Right lobe of liver (tissue), 6 donors: ENCODE data around the gene CDH13. TPM values are rescaled to one million over a fixed set of nuclear protein-coding genes. Genes with fewer than 3 reads are reported as not detected.
A peak's percentile ranks its signal among the peaks of the same experiment; 100 is the strongest.

Experiments
- ATAC-seq, 4 donors: fragments of 200-7000 bp; cut with Tn5 transposase; one replicate each; pipeline ENCODE4 v1.9.1; 2020; ENCODE audit warnings: mild to moderate bottlenecking in 4 of 4, moderate library complexity in 4 of 4
- DNase-seq, 3 donors: peaks; one replicate each; pipeline ENCODE4 v3.0.0-alpha.2; 2020
- H3K27ac ChIP-seq, 3 donors: fragments of 200-600 bp; one replicate each; pipeline ENCODE4 v1.8.0; 2022
- H3K27me3 ChIP-seq, 2 donors: fragments of 200-600 bp; one replicate each; pipeline ENCODE4 v1.8.0; 2022
- H3K36me3 ChIP-seq, 4 donors: fragments of 200-600 bp; sonication (generic) in 1 of 4; one replicate each; pipeline versions ENCODE4 v1.5.1 to v1.8.0; 2017 to 2022; ENCODE audit warnings: control low read depth in 1 of 4
- H3K4me1 ChIP-seq, 4 donors: fragments of 200-600 bp; sonication (generic) in 1 of 4; one replicate each; pipeline versions ENCODE4 v1.5.1 to v1.8.0; 2017 to 2022; ENCODE audit warnings: control low read depth in 1 of 4
- H3K4me3 ChIP-seq, 3 donors: fragments of 200-600 bp; one replicate each; pipeline ENCODE4 v1.8.0; 2022
- H3K9me3 ChIP-seq, 4 donors: fragments of 200-600 bp; sonication (generic) in 1 of 4; one replicate each; pipeline versions ENCODE4 v1.5.1 to v1.8.0; 2017 to 2022; ENCODE audit warnings: control low read depth in 1 of 4
- POLR2A ChIP-seq: fragments of 450-650 bp; IDR thresholded peaks from one replicate; pipeline ENCODE4 v1.6.1; 2017; ENCODE audit warnings: antibody characterized with exemption, mild to moderate bottlenecking
- WGBS: methylation state at CpG from one replicate; pipeline ENCODE4 v1.1.6; 2018; ENCODE audit warnings: low coverage, low lambda C conversion rate; ENCODE audit not compliant: insufficient coverage; ENCODE audit errors: missing lambda C conversion rate; 5-methylcytosine and 5-hydroxymethylcytosine counted together
- intact Hi-C, 2 donors: fragments of 100-400 bp; cut with DNase I; formaldehyde crosslinking; loops; one replicate each; pipeline versions ENCODE4 v1.11.2 to v1.14.1; 2022
- total RNA-seq, 6 experiments: library from RNA; depleted of rRNA in 2 of 6; stranded (reverse); fragments of >200 nt in 2 of 6; fragmentation: NEBNext Ultra II Directional in 3 of 6; extraction: Animal tissue kit (Norgen Biotek cat#: 25700) in 3 of 6; gene quantifications; one replicate each; pipeline versions ENCODE4 v1.1.0 to v1.2.4, GENCODE V29; 2016 to 2023
- TF ChIP-seq, protein P1 (sequence below), 4 donors: fragments of 200-600 bp in 3 of 4; fragments of 450-650 bp in 1 of 4; IDR thresholded peaks; one replicate each; pipeline versions ENCODE4 v1.5.1 to v1.8.0; 2016 to 2022; ENCODE audit warnings: antibody characterized with exemption in 4 of 4, mild to moderate bottlenecking in 2 of 4
- donor health status: DM: no; HTN: yes; CAD: no.
- donor health status: DM: no; HTN: no; CAD: no.
- donor health status: DM: no; HTN: no; CAD: no.
- donor health status: DM: no; HTN: yes; CAD: no.
- donor health status: DM: no; HTN: yes; CAD: no.

Gene CDH13
- total RNA-seq, 6 experiments from 2014 or later, result 0.13 to 4.6 (median 0.49) TPM

DNA sequence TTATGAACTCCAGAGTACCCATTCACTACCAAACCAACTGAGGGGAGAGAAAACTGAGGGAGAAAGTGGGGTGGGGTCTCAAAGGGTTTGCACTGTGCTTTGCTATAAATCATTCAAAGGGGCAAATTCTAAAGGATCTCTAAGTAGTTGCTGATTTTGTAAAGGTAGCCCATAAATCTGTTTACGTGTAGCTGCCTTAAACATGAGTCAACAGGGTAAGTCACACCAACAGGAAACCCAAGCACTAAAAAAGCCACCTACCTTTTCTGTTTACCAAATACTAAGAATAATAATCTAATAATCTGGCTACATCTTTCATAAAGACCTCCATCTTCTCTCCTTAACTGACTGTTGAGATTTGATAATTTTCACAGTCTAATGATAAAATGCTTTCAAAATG, 1172.6 kb downstream of the CDH13 start:
- peaks cover 0 to 11% (median 0%) of the 10 kb centered on the region in 4 donors for H3K4me1 ChIP-seq
- H3K27ac ChIP-seq, result no peak overlapping the region
- TF ChIP-seq, protein P1, sequence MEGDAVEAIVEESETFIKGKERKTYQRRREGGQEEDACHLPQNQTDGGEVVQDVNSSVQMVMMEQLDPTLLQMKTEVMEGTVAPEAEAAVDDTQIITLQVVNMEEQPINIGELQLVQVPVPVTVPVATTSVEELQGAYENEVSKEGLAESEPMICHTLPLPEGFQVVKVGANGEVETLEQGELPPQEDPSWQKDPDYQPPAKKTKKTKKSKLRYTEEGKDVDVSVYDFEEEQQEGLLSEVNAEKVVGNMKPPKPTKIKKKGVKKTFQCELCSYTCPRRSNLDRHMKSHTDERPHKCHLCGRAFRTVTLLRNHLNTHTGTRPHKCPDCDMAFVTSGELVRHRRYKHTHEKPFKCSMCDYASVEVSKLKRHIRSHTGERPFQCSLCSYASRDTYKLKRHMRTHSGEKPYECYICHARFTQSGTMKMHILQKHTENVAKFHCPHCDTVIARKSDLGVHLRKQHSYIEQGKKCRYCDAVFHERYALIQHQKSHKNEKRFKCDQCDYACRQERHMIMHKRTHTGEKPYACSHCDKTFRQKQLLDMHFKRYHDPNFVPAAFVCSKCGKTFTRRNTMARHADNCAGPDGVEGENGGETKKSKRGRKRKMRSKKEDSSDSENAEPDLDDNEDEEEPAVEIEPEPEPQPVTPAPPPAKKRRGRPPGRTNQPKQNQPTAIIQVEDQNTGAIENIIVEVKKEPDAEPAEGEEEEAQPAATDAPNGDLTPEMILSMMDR (IDR thresholded peaks at IDR 0.05), result no peak
- TF ChIP-seq POLR2A, result no peak
- H3K4me3 ChIP-seq, result no peak overlapping the region
- no peak for ATAC-seq
- intact Hi-C loops, result no loop called here
- 18% methylated on average over 1 of the region's 1 CpG for WGBS
- no peaks in the 10 kb centered on the region for H3K36me3 ChIP-seq
- no peak for DNase-seq
- no peaks in the 10 kb centered on the region for H3K9me3 ChIP-seq
- H3K27me3 ChIP-seq, result no peaks in the 10 kb centered on the region

DNA sequence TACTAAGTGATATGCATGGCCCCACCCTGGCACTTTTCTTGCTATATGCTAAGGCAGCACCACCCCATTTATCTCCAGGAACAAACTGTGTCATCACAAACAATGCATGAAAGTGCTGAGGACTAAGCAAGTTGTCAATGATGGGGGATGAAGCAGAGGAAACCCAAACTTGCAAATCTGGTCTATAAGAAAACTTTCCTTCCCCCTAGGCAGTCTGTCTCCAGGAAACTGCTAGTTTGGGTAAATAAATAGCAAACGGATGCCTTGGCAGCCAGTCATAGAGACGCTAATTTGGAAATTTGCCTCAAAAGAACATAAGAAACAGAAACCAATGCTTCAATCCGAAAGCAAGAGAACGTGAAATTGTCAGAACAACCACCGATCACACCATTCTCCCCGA, 1175.4 kb downstream of the CDH13 start:
- intact Hi-C loops, result no loop called here
- H3K4me1 ChIP-seq, result peaks cover 0 to 11% (median 0%) of the 10 kb centered on the region in 4 donors
- 17% methylated on average over 6 of the region's 6 CpGs for WGBS
- no peaks in the 10 kb centered on the region for H3K36me3 ChIP-seq
- no peaks in the 10 kb centered on the region for H3K9me3 ChIP-seq
- no peak for DNase-seq
- no peaks in the 10 kb centered on the region for H3K27me3 ChIP-seq
- TF ChIP-seq, protein P1 (IDR thresholded peaks at IDR 0.05), result no peak
- no peak for TF ChIP-seq POLR2A
- peak overlapping the region in 1 of 3 donors; percentile 19 for H3K4me3 ChIP-seq
- H3K27ac ChIP-seq, result no peak overlapping the region
- ATAC-seq, result peak; percentile 52 to 71 (median 58)

- H3K27me3 ChIP-seq, result no peaks in the 10 kb centered on the region
- H3K36me3 ChIP-seq, result no peaks in the 10 kb centered on the region
- peaks cover 0 to 11% (median 0%) of the 10 kb centered on the region in 4 donors for H3K4me1 ChIP-seq
- H3K27ac ChIP-seq, result no peak overlapping the region
- peak overlapping the region in 1 of 3 donors; percentile 19 for H3K4me3 ChIP-seq
- TF ChIP-seq, protein P1 (IDR thresholded peaks at IDR 0.05), result no peak
- no peak for TF ChIP-seq POLR2A
- intact Hi-C loops, result no loop called here
- DNase-seq (no peak), ATAC-seq (peak in 1 of 4 donors; percentile 5)
- 29% methylated on average over 11 of the region's 11 CpGs for WGBS
- no peaks in the 10 kb centered on the region for H3K9me3 ChIP-seq
Observed at GRCh38 chr16:83802554-83803205, 1175.9 kb downstream of the CDH13 start.

GRCh38 chr16:83803811-83804210, 1177.0 kb downstream of the CDH13 start:
- TF ChIP-seq, protein P1 (IDR thresholded peaks at IDR 0.05), result no peak
- TF ChIP-seq POLR2A, result no peak
- Histone ChIP-seq H3K4me3 (no peak overlapping the region), H3K27me3 (no peaks in the 10 kb centered on the region), H3K9me3 (no peaks in the 10 kb centered on the region), H3K36me3 (no peaks in the 10 kb centered on the region), H3K27ac (no peak overlapping the region), H3K4me1 (peaks cover 0 to 15% (median 0%) of the 10 kb centered on the region in 4 donors)
- intact Hi-C loops, result no loop called here
- DNase-seq (no peak), ATAC-seq (no peak)
- WGBS, result 57% methylated on average over 3 of the region's 3 CpGs
